H9 (cell line): Measurements from ENCODE around the gene PAAF1. TPM values are rescaled to one million over a fixed set of nuclear protein-coding genes. Genes with fewer than 3 reads are reported as not detected.

Source experiments
- DNase-seq: peaks from one replicate; pipeline ENCODE4 v3.0.0-alpha.2; 2017
- H2AFZ ChIP-seq: one replicate; pipeline ENCODE4 v1.6.1; 2013; ENCODE audit warnings: mild to moderate bottlenecking, low read length, control low read depth, moderate library complexity
- H2AK5ac ChIP-seq: 2 replicates; pipeline ENCODE4 v1.6.1; 2013; ENCODE audit warnings: low read length, control low read depth, mixed read lengths; ENCODE audit not compliant: insufficient read length
- H2BK120ac ChIP-seq: one replicate; pipeline ENCODE4 v1.6.1; 2013; ENCODE audit warnings: low read depth, mild to moderate bottlenecking, low read length, control low read depth, inconsistent platforms; ENCODE audit not compliant: poor library complexity, severe bottlenecking
- H2BK12ac ChIP-seq: 2 replicates; pipeline ENCODE4 v1.6.1; 2013; ENCODE audit warnings: low read length, control low read depth, mixed read lengths, low read depth; ENCODE audit not compliant: insufficient read length
- H2BK15ac ChIP-seq: 2 replicates; pipeline ENCODE4 v1.6.1; 2013; ENCODE audit warnings: low read depth, low read length, control low read depth
- H2BK20ac ChIP-seq: one replicate; pipeline ENCODE4 v1.6.1; 2013; ENCODE audit warnings: low read depth, mild to moderate bottlenecking, low read length, control low read depth, inconsistent platforms; ENCODE audit not compliant: poor library complexity, severe bottlenecking
- H2BK5ac ChIP-seq: 2 replicates; pipeline ENCODE4 v1.6.1; 2013; ENCODE audit warnings: low read length, control low read depth, mixed read lengths; ENCODE audit not compliant: insufficient read length
- H3K14ac ChIP-seq: 2 replicates; pipeline ENCODE4 v1.6.1; 2013; ENCODE audit warnings: low read length, control low read depth; ENCODE audit not compliant: insufficient read depth
- H3K18ac ChIP-seq: 2 replicates; pipeline ENCODE4 v1.6.1; 2013; ENCODE audit warnings: low read depth, mild to moderate bottlenecking, mixed read lengths, low read length, control low read depth; ENCODE audit not compliant: insufficient read length
- H3K23ac ChIP-seq: 2 replicates; pipeline ENCODE4 v1.6.1; 2013; ENCODE audit warnings: low read length, control low read depth, mixed read lengths, low read depth; ENCODE audit not compliant: insufficient read length
- H3K23me2 ChIP-seq: 2 replicates; pipeline ENCODE4 v1.6.1; 2013; ENCODE audit warnings: low read depth, mild to moderate bottlenecking, mixed read lengths, low read length, control low read depth; ENCODE audit not compliant: insufficient read length, poor library complexity, severe bottlenecking
- H3K27ac ChIP-seq: 2 replicates; pipeline ENCODE4 v1.5.1; 2013; ENCODE audit warnings: low read length, control low read depth, mixed read lengths, low read depth; ENCODE audit not compliant: insufficient read length
- H3K27me3 ChIP-seq: 2 replicates; pipeline ENCODE4 v1.6.1; 2013; ENCODE audit warnings: low read length, control low read depth, inconsistent platforms; ENCODE audit not compliant: insufficient read depth
- H3K4ac ChIP-seq: 2 replicates; pipeline ENCODE4 v1.6.1; 2013; ENCODE audit warnings: low read depth, mild to moderate bottlenecking, control low read depth, inconsistent platforms, low read length, moderate library complexity
- H3K4me1 ChIP-seq: 2 replicates; pipeline ENCODE4 v1.6.1; 2013; ENCODE audit warnings: low read length, control low read depth, inconsistent platforms; ENCODE audit not compliant: insufficient read depth
- H3K4me2 ChIP-seq: 2 replicates; pipeline ENCODE4 v1.6.1; 2013; ENCODE audit warnings: low read length, control low read depth, mixed read lengths; ENCODE audit not compliant: insufficient read length, insufficient read depth
- H3K56ac ChIP-seq: 2 replicates; pipeline ENCODE4 v1.6.1; 2013; ENCODE audit warnings: low read depth, mild to moderate bottlenecking, mixed read lengths, low read length, control low read depth; ENCODE audit not compliant: insufficient read length
- H3K79me1 ChIP-seq: 2 replicates; pipeline ENCODE4 v1.6.1; 2013; ENCODE audit warnings: low read depth, mild to moderate bottlenecking, moderate library complexity, low read length, control low read depth, inconsistent platforms; ENCODE audit not compliant: insufficient read depth, poor library complexity, severe bottlenecking
- H3K79me2 ChIP-seq: 2 replicates; pipeline ENCODE4 v1.6.1; 2013; ENCODE audit warnings: low read length, control low read depth, inconsistent platforms; ENCODE audit not compliant: insufficient read depth
- H3K9ac ChIP-seq: 2 replicates; pipeline ENCODE4 v1.6.1; 2013; ENCODE audit warnings: low read length, control low read depth, mixed read lengths; ENCODE audit not compliant: insufficient read length; ENCODE audit errors: extremely low read depth
- H3K9me3 ChIP-seq: one replicate; pipeline ENCODE4 v1.6.1; 2013; ENCODE audit warnings: low read depth, low read length, inconsistent platforms; ENCODE audit not compliant: control insufficient read depth
- H3T11ph ChIP-seq: one replicate; pipeline ENCODE4 v1.6.1; 2013; ENCODE audit warnings: mild to moderate bottlenecking, low read length, control low read depth, inconsistent platforms
- H4K20me1 ChIP-seq: one replicate; pipeline ENCODE4 v1.6.1; 2013; ENCODE audit not compliant: control insufficient read depth, insufficient read length, insufficient read depth
- H4K5ac ChIP-seq: 2 replicates; pipeline ENCODE4 v1.6.1; 2013; ENCODE audit warnings: low read depth, mild to moderate bottlenecking, mixed read lengths, low read length, control low read depth; ENCODE audit not compliant: insufficient read length
- H4K8ac ChIP-seq: replicated peaks from 2 replicates; pipeline ENCODE4 v1.6.1; 2013; ENCODE audit warnings: low read length, control low read depth, mixed read lengths, low read depth; ENCODE audit not compliant: insufficient read length
- H4K91ac ChIP-seq: 2 replicates; pipeline ENCODE4 v1.6.1; 2013; ENCODE audit warnings: low read depth, mild to moderate bottlenecking, moderate library complexity, mixed read lengths, low read length, control low read depth; ENCODE audit not compliant: insufficient read length
- H3K27ac Mint-ChIP-seq, 3 experiments: 2 replicates in 2 of 3; 3 replicates in 1 of 3; pipeline ENCODE4 v1.8.0; 2020 to 2021; ENCODE audit warnings: mixed read lengths in 3 of 3, mild to moderate bottlenecking in 1 of 3, moderate library complexity in 1 of 3
- H3K27me3 Mint-ChIP-seq: 2 replicates; pipeline ENCODE4 v1.8.0; 2021; ENCODE audit warnings: low read depth, mild to moderate bottlenecking, moderate library complexity, mixed read lengths
- H3K36me3 Mint-ChIP-seq, 3 experiments: 2 replicates in 2 of 3; 3 replicates in 1 of 3; pipeline ENCODE4 v1.8.0; 2020 to 2021; ENCODE audit warnings: low read depth in 3 of 3, mixed read lengths in 3 of 3; ENCODE audit not compliant: insufficient read depth in 1 of 3
- H3K4me1 Mint-ChIP-seq, 2 experiments: 2 replicates each; pipeline ENCODE4 v1.8.0; 2020; ENCODE audit warnings: mixed read lengths in 2 of 2
- H3K4me3 Mint-ChIP-seq, 2 experiments: 2 replicates in 1 of 2; 3 replicates in 1 of 2; pipeline ENCODE4 v1.8.0; 2020 to 2021; ENCODE audit warnings: mild to moderate bottlenecking in 2 of 2, mixed read lengths in 2 of 2, moderate library complexity in 1 of 2
- H3K9me3 Mint-ChIP-seq, 2 experiments: 2 replicates in 1 of 2; 3 replicates in 1 of 2; pipeline ENCODE4 v1.8.0; 2020; ENCODE audit warnings: mild to moderate bottlenecking in 2 of 2, mixed read lengths in 2 of 2, moderate library complexity in 1 of 2
- CTCF ChIP-seq: fragments of 200-600 bp; sonication (generic); conservative IDR thresholded peaks from 3 replicates; pipeline ENCODE4 v1.8.0; 2021; ENCODE audit warnings: antibody characterized with exemption, mild to moderate bottlenecking
- WGBS: extraction: QIAGEN DNeasy Blood & Tissue Kit; methylation state at CpG from one replicate; pipeline ENCODE4 v1.1.7; 2013; ENCODE audit warnings: missing lambda C conversion rate, low lambda C conversion rate, mixed read lengths; ENCODE audit not compliant: insufficient read length; ENCODE audit errors: extremely low coverage; 5-methylcytosine and 5-hydroxymethylcytosine counted together
- total RNA-seq: library from RNA; stranded (reverse); gene quantifications from 2 replicates; pipeline ENCODE4 v1.2.1, GENCODE V29; 2021

PAAF1 gene
- total RNA-seq, 1 experiment from 2014 or later = 24.3 TPM

GRCh38 chr11:73963861-73964260 lies 87.1 kb downstream of the PAAF1 start:
- Histone ChIP-seq H2BK15ac (no peak overlapping the region), H3K14ac (no peak overlapping the region), H3K18ac (no peak overlapping the region), H3K27ac (no peak overlapping the region), H4K91ac (no peak overlapping the region), H3K9ac (no peak overlapping the region), H3K4me1 (no peaks in the 10 kb centered on the region), H3K4me2 (no peak overlapping the region), H2AK5ac (no peak overlapping the region), H3K23me2 (no peaks in the 10 kb centered on the region), H3K4ac (no peak overlapping the region), H3K56ac (no peak overlapping the region), H2AFZ (no peak overlapping the region), H3K27me3 (no peaks in the 10 kb centered on the region), H4K20me1 (no peaks in the 10 kb centered on the region), H3K9me3 (no peaks in the 10 kb centered on the region), H2BK20ac (no peak overlapping the region), H3K23ac (no peak overlapping the region), H3T11ph (no peak overlapping the region), H3K79me1 (no peaks in the 10 kb centered on the region), H2BK12ac (no peak overlapping the region), H3K79me2 (no peaks in the 10 kb centered on the region), H2BK5ac (no peak overlapping the region), H4K8ac (no peak overlapping the region), H2BK120ac (no peak overlapping the region), H4K5ac (no peak overlapping the region)
- H3K27ac Mint-ChIP-seq = no peak overlapping the region
- H3K4me3 Mint-ChIP-seq = no peak overlapping the region
- no peak for TF ChIP-seq CTCF
- peaks cover 6 to 14% of the 10 kb centered on the region in 2 experiments for H3K4me1 Mint-ChIP-seq
- WGBS = no CpG with 5 or more reads among the region's 8 CpGs
- H3K9me3 Mint-ChIP-seq = peaks cover 0 to 2% of the 10 kb centered on the region in 2 experiments; a peak in 1 of 5 replicates
- no peak for DNase-seq
- H3K27me3 Mint-ChIP-seq = peaks cover 2% of the 10 kb centered on the region
- no peaks in the 10 kb centered on the region for H3K36me3 Mint-ChIP-seq
